HepG2 (cell line): Measurements from ENCODE around the gene CALR. TPM values are rescaled to one million over a fixed set of nuclear protein-coding genes. Genes with fewer than 3 reads are reported as not detected.

Source experiments
- CREM ChIP-seq, 2 experiments: sonication (generic) in 1 of 2; formaldehyde crosslinking in 1 of 2; IDR thresholded peaks; 2 replicates each; pipeline versions ENCODE4 v1.4.0 to v1.6.1; 2016 to 2020; ENCODE audit warnings: antibody characterized with exemption in 1 of 2, mild to moderate bottlenecking in 1 of 2, missing genetic modification reagents in 1 of 2
- HNF4A ChIP-seq: sonication (generic); formaldehyde crosslinking; IDR thresholded peaks from 2 replicates; pipeline ENCODE4 v1.4.0; 2020; ENCODE audit warnings: missing genetic modification reagents
- HOXA3 ChIP-seq: sonication (generic); formaldehyde crosslinking; IDR thresholded peaks from 2 replicates; pipeline ENCODE4 v1.5.0; 2020; ENCODE audit warnings: missing genetic modification reagents
- JDP2 ChIP-seq: sonication (generic); formaldehyde crosslinking; IDR thresholded peaks from 2 replicates; pipeline ENCODE4 v1.8.1; 2022; ENCODE audit warnings: missing genetic modification reagents, borderline replicate concordance
- NR0B2 ChIP-seq: sonication (generic); formaldehyde crosslinking; IDR thresholded peaks from 2 replicates; pipeline ENCODE4 v1.4.0; 2020; ENCODE audit warnings: mild to moderate bottlenecking, missing genetic modification reagents
- PPARG ChIP-seq: conservative IDR thresholded peaks from 2 replicates; pipeline ENCODE4 v1.6.1; 2016; ENCODE audit warnings: missing biosample characterization, missing genetic modification reagents
- SSRP1 ChIP-seq: IDR thresholded peaks from 2 replicates; pipeline ENCODE4 v1.6.1; 2016; ENCODE audit warnings: control low read depth
- TRIM24 ChIP-seq: sonication (generic); formaldehyde crosslinking; IDR thresholded peaks from 2 replicates; pipeline ENCODE4 v1.8.0; 2022; ENCODE audit warnings: mild to moderate bottlenecking, missing genetic modification reagents
- ZNF407 ChIP-seq: sonication (generic); formaldehyde crosslinking; IDR thresholded peaks from one replicate; pipeline ENCODE4 v1.5.1; 2020; ENCODE audit warnings: mild to moderate bottlenecking, missing genetic modification reagents; ENCODE audit errors: not compliant biosample characterization
- polyA plus RNA-seq, 8 experiments: library from polyadenylated mRNA; depleted of rRNA in 3 of 8; stranded (reverse) in 7 of 8; unstranded in 1 of 8; fragments of >200 nt; fragmentation: Illumina TruSeq in 4 of 8; extraction: Trizol in 4 of 8; gene quantifications; 2 replicates each; pipeline versions ENCODE4 v1.2.1 to v1.2.3, GENCODE V29; 2011 to 2016; ENCODE audit warnings: low read depth in 4 of 8, missing spikeins in 1 of 8, mixed read lengths in 1 of 8; ENCODE audit not compliant: insufficient read depth in 1 of 8
- total RNA-seq, 5 experiments: library from RNA; depleted of rRNA; stranded (reverse); fragments of >200 nt; fragmentation: Illumina TruSeq; extraction: Trizol; gene quantifications; 2 replicates each; pipeline ENCODE4 v1.2.3, GENCODE V29; 2016; ENCODE audit warnings: low read depth in 1 of 5
- TF ChIP-seq, protein P1 (sequence below): sonication (generic); formaldehyde crosslinking; IDR thresholded peaks from 2 replicates; pipeline ENCODE4 v1.5.1; 2020; ENCODE audit warnings: mild to moderate bottlenecking, missing genetic modification reagents, moderate library complexity
- TF ChIP-seq, protein P2 (sequence below): sonication (generic); formaldehyde crosslinking; conservative IDR thresholded peaks from 2 replicates; pipeline ENCODE4 v1.5.0; 2020; ENCODE audit warnings: missing genetic modification reagents
- TF ChIP-seq, protein P3 (sequence below): sonication (generic); formaldehyde crosslinking; IDR thresholded peaks from 2 replicates; pipeline ENCODE4 v1.8.1; 2023; ENCODE audit warnings: missing genetic modification reagents, inconsistent platforms, borderline replicate concordance

CALR gene
- total and polyA plus RNA-seq, 2 of the 13 experiments (the other 11 are each of a cell fraction or from before 2014, with no cell fraction given) = 898 to 934 TPM

- TF ChIP-seq, protein P1, sequence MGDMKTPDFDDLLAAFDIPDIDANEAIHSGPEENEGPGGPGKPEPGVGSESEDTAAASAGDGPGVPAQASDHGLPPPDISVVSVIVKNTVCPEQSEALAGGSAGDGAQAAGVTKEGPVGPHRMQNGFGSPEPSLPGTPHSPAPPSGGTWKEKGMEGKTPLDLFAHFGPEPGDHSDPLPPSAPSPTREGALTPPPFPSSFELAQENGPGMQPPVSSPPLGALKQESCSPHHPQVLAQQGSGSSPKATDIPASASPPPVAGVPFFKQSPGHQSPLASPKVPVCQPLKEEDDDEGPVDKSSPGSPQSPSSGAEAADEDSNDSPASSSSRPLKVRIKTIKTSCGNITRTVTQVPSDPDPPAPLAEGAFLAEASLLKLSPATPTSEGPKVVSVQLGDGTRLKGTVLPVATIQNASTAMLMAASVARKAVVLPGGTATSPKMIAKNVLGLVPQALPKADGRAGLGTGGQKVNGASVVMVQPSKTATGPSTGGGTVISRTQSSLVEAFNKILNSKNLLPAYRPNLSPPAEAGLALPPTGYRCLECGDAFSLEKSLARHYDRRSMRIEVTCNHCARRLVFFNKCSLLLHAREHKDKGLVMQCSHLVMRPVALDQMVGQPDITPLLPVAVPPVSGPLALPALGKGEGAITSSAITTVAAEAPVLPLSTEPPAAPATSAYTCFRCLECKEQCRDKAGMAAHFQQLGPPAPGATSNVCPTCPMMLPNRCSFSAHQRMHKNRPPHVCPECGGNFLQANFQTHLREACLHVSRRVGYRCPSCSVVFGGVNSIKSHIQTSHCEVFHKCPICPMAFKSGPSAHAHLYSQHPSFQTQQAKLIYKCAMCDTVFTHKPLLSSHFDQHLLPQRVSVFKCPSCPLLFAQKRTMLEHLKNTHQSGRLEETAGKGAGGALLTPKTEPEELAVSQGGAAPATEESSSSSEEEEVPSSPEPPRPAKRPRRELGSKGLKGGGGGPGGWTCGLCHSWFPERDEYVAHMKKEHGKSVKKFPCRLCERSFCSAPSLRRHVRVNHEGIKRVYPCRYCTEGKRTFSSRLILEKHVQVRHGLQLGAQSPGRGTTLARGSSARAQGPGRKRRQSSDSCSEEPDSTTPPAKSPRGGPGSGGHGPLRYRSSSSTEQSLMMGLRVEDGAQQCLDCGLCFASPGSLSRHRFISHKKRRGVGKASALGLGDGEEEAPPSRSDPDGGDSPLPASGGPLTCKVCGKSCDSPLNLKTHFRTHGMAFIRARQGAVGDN (CRISPR knock-in tag) = peak; percentile 88
- TF ChIP-seq JDP2 (CRISPR knock-in tag) (no peak), HOXA3 (CRISPR knock-in tag) (no peak), CREM (IDR thresholded peaks at IDR 0.05) (peak; percentile 96), CREM (CRISPR knock-in tag; IDR thresholded peaks at IDR 0.05) (0 out of 2 replicates have a peak, but pooled peaks have one; percentile 24), PPARG (CRISPR knock-in tag) (no peak), NR0B2 (CRISPR knock-in tag) (peak; percentile 93; the same call in 1 of the 2 replicates), TRIM24 (CRISPR knock-in tag) (no peak), ZNF407 (peak; percentile 24), HNF4A (no peak), SSRP1 (CRISPR knock-in tag) (no peak)
- TF ChIP-seq, protein P2, sequence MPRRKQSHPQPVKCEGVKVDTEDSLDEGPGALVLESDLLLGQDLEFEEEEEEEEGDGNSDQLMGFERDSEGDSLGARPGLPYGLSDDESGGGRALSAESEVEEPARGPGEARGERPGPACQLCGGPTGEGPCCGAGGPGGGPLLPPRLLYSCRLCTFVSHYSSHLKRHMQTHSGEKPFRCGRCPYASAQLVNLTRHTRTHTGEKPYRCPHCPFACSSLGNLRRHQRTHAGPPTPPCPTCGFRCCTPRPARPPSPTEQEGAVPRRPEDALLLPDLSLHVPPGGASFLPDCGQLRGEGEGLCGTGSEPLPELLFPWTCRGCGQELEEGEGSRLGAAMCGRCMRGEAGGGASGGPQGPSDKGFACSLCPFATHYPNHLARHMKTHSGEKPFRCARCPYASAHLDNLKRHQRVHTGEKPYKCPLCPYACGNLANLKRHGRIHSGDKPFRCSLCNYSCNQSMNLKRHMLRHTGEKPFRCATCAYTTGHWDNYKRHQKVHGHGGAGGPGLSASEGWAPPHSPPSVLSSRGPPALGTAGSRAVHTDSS (CRISPR knock-in tag) = no peak
- TF ChIP-seq, protein P3, sequence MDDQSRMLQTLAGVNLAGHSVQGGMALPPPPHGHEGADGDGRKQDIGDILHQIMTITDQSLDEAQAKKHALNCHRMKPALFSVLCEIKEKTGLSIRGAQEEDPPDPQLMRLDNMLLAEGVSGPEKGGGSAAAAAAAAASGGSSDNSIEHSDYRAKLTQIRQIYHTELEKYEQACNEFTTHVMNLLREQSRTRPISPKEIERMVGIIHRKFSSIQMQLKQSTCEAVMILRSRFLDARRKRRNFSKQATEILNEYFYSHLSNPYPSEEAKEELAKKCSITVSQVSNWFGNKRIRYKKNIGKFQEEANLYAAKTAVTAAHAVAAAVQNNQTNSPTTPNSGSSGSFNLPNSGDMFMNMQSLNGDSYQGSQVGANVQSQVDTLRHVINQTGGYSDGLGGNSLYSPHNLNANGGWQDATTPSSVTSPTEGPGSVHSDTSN (CRISPR knock-in tag) = no peak
Measured at GRCh38 chr19:12890787-12891552, 47.4 kb upstream of the CALR start, which contains the start of gene GCDH (continued).
